Hematopoietic multipotent progenitor cell treated with erythropoietin and hydrocortisone succinate and interleukin-3 and kit ligand, for 17 days (in vitro differentiated cells): ENCODE measurements around the gene CCDC80.

Source experiments
- DNase-seq: peaks from one replicate; pipeline ENCODE4 v3.0.0-alpha.2; 2015; ENCODE audit warnings: low spot score

Gene CCDC80

DNA sequence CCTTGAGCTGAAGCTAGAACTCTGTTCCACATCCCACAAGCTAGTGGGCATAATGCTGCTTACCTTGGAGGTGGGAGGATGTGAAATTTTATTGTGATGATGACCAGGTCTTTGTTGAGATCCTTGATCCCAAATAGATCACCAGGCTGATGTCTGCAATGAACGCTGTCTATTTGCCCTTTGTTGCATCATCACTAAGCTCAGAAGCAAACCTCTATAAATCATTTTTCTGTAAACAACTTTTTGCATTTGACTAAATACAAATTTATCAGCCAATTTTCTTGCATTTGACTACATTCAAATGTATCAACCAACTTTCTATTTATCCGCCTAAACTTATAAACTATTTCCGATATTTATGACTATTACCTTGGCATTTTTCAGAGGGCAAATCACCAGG, 9.7 kb downstream of the CCDC80 start:
- no peak for DNase-seq

DNA sequence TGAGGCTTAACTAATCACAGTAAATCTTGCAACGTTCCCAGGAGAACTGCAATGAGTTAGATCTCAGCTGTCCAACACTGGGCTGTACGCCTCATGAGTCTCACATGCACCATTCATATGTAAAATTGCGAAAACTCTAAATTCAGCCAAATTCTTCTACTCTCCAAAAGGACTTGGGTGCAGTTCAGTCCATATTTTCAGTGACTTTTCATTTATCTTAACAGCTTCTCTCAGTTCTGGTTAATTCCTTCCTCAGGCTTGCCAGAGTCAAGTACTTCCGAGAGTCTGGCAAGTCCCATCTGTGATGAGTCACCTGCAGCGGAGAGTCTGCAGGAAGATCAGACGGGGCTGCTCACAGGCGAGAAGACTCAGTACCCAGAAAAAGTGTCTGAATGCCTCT, 11.5 kb downstream of the CCDC80 start:
- no peak for DNase-seq

DNA sequence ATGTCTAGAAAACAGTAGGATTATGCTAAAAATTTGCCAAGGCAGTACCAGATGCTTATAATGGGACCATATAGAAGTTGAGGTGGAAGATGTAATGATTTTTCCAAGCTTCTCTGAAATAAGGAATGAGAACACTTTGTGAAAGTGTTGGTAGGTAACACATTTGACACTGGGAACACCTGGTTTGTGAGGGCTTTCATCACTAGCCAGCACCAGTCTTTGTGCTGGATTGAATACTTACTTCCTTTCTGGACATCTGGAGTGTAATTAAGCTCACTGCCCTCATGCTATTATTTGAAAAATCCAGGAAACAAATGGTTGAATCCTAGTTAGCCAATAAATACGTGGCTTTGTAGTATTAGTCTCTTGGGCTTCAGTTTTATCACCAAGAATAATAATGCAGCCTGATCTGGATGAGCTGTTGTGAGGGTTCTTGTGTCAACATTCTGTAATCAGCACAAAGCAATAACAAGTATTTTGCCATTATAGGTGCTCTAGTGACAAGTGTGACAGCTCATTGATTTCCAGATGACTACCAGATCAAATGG, 12.9 kb downstream of the CCDC80 start:
- DNase-seq: no peak

DNA sequence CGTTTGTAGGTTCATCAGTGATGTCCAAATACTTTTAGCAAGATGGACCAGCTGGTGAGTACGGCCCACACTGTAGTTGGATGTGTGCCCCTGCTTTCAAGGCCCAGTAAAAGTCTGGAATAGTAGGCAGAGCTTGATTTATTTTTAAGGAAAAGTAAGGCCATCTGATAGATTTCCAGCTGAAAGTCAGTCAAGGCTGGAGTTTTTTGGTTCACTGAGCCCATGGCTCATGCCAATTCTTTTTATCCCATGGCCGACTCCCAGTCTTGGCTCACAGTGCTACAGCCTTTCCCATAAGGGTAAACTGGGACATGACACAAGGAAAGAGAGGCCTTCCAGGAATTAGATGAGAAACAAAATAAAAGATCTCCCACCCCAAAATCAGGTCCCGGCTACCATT, 13.5 kb downstream of the CCDC80 start:
- no peak for DNase-seq

DNA sequence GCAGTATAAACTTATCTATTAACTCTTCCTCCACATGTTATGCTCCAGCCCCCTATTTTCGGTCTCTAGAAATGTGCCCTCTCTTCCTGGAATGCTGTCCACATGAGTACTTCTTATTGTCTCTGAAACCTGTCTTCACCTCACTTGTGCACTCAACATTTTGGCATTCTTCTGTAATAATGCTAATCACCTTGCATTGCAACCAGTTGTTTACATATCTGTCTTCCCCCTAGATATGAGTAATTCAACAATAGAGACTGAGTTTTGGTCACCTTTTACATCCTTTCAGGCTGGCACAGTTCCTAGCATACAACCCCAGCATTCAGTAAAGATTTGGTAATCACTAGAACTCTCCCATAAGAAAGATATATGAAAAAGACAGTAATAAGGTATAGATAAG, 17.2 kb downstream of the CCDC80 start:
- DNase-seq: no peak

DNA sequence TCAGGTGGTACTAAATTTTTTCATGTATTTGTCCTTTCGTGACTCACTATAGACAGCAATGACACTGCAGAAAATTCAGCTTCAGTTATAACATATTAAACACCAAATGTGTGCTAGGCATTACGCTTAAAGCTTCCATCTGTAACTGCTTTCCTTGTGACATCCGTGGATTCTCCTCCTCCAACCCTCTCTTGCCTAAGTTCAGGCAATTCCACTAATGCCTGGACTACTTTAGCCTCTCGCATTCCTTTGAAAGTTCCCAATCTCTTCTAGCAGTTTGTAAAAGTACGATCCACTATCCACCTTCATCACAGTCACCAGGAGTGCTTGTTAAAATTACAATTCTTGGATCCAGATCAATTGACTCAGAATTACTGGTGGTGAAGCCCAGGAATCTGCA, 17.7 kb downstream of the CCDC80 start:
- no peak for DNase-seq

DNA sequence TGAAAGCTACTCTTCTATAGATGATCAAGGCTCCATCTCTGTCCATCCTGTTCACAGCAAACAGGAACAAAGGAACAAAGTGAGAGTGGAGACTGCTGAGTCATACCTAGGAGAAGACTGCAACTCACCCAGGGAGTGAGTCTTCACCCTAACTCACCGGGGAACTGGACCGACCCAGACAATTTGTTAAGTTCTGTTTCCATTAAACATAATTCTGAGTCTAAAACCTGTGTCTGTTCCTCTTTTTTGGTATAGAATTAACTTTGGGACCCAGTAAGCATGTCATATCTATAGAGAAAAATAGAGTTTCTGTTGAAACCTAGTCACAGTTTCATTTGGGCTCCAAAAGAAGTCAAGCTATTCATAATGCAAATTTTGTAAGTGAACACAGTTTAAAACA, 21.6 kb downstream of the CCDC80 start:
- DNase-seq: no peak

DNA sequence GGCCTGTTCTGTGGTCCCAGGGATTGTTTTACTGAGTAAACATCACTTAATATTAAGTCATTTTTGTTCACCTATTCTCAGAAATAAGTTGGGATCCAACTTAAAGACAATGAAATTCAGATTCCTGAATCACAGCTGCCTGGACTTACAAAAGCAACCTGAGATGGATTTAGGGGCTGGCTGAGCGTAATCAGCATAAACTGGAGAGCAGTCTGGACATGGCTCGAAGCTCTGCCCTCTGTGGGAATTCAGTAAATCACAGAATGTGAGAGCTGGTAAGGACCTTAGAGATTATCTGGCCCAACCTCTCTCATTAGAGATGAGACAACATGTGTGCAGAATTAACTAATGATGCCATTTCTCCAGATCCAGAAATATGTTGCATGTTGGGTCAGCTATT, 23.7 kb downstream of the CCDC80 start:
- no peak for DNase-seq

DNA sequence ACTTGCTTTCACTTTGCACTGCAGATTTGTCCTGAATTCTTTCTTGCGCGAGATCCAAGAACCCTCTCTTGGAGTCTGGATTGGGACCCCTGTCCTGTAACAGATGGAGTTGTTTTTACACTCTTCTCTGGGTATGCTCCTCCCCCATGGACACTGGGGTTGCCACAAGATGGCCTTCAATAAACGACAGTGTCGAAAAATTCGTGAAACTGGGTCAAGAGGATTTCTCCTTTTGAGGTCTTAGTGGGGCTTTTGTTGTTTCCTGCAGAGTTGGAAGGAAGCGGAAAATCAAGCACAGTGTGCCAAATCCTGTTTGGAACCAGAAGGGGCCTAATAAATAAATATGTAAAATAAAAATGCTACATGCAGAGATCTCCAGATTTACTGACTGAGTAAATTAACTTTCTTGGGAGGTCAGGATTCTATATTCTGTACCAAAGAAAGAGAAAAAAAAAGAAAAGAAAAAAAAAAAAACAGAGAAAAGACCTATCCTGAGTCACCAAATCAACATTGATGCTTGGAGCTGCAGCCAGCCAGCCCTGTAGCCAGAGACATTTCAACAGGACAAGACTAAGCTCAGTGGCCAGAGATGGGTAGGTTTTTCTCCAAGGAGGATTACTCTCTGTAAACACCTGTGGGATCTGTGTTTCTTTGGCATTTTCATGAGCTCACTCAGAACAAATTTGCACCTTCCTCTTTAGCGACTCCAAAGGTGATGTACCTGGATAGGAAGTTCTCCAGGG, 24.8 kb downstream of the CCDC80 start:
- no peak for DNase-seq

DNA sequence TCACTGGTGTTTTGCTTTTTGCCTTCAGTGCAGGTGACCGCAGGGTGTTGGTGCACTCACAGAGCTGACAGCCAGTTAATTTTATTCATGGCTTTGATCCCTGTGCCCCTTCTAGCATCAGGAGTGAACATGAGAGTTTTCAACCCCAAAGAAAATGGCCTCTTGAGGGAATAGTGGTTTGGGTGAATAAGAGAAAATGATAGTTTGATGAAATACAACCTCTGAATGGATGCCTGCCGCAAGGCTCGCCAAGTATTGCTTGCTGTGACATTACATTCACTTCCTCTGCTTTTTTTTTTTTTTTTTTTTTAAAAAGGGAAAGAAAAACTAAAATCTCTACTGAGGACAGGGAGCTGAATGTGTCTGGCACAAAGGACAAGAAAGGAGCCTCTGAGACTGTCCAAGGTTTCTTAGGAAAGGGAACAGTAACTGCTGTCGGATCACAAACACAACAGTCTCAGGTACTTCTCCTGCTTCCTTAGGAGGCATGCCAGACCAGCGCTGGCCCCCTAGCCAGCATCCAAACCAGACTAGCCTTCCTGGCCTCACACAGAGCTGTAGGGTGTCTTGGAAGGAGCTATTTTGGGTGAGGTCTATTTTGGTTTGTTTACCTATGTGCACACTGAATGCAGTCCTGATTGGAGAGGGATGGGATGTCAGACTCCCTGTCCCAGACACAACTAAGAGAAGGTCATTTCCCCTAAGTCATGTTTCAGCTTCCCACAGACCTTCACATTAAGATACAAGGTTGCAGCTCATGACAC, 29.0 kb downstream of the CCDC80 start:
- no peak for DNase-seq

DNA sequence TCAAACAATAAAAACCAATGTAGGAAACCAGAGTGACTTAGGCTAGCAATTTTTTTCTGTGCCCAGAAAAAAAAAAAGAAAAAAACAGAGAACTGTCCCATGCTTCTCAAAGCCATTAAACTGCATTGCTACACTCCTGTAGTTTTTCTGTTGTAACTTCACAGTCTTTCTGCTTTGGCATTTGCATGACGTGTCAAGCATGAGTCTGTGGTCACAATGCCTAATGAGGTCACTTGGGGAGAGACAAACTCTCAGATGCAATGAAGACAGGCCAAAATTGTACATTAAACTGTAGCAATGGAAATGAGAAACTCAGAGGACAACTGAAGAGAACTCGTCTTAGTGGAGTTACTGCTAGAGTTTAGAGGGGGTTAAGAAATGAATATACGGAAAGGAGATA, 30.8 kb downstream of the CCDC80 start:
- DNase-seq: no peak

DNA sequence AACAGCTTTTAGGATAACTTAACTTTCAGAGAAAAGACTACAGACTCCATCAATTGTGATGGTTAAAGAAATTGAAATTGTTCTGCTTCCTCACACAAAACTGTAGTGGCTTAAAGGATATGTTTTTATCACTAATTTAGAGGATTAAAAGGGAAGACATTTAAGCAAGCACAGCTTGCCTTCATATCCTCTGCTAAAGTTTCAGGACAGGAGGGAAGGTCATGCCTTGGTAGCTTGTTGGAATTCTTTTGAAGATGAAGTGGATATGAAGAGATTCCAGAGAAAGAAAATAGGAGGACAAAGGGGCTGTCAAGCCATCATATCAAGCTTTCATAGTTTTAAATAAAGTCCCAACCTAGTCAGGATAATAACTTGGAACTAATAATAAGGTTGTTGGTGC, 33.1 kb downstream of the CCDC80 start:
- no peak for DNase-seq

DNA sequence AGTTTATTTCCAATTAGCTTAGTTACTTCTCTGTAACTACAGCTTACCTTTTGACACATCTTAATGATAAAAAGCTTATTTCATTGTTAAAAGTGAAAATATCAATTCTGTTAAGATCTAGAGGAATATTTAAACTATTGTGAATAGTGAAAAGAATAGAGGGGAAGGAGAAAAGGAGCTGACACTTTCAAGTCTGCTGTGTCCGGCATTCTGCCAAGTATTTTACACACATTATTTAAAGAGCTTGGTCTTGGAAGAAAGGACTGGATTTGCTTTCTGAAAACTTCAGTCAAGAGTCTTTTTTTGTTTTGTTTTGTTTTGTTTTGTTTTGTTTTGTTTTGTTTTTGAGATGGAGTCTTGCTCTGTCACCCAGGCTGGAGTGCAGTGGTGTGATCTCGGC, 34.8 kb downstream of the CCDC80 start:
- DNase-seq: no peak

DNA sequence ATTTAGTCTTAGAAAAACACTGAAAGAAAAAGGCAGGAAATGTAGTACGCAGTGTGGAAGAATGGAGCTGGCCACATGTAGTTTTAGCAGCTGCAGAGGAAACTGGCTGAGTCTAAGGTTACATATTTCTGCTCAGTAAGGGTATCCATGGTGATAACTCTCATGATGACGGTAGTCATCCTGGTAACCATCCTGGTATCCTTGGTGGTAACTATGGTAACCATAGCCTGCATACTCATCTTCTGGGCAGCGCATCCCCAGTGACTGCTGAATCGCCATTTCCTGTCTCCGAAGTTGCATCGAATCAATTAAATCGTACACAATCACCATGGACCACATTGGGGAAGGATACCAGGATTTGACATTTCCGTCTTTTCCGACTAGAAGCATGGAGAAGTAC, 35.7 kb downstream of the CCDC80 start:
- DNase-seq: no peak

DNA sequence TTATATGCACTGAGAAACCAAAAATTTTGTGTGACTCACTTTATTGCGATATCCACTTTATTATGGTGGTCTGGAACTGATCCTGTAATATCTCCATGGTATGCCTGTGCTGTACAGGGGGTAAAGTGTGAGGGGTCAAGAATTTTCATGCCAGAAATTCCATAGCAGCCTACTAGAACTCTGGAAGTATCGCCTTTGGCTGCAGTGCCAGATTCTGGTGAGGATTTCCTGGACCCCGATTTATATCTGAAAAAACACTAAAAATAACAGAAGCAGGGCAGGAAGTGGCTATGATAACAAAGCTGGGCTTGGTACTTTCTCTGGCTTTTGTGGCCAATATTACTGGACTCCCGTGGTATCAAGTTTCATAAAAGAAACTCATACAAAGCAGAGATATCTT, 36.4 kb downstream of the CCDC80 start:
- DNase-seq: no peak

DNA sequence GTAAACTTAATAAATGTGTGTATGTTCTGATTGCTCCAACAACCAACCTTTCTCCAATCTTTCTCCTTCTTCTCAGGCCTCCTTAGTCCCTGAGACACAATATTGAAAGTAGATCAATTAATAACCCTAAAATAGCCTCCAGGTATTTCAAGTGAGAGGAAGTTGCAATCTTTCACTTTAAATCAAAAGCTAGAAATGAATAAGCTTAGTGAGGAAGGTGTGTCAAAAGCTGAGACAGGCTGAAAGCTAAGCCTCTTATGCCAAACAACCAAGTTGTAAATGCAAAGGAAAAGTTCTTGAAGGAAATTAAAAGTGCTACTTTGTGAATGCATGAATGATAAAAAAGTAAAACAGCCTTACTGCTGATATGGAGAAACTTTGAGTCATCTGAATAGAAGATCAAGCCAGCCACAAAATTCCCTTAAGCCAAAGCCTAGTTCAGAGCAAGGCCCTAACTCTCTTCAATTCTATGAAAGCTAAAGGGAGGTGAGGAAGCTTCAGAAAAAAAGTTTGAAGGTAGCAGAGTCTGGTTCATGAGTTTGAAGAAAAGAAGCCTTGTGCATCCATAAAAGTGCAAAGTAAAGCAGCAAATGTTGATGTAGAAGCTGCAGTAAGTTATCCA, 38.6 kb downstream of the CCDC80 start:
- no peak for DNase-seq

DNA sequence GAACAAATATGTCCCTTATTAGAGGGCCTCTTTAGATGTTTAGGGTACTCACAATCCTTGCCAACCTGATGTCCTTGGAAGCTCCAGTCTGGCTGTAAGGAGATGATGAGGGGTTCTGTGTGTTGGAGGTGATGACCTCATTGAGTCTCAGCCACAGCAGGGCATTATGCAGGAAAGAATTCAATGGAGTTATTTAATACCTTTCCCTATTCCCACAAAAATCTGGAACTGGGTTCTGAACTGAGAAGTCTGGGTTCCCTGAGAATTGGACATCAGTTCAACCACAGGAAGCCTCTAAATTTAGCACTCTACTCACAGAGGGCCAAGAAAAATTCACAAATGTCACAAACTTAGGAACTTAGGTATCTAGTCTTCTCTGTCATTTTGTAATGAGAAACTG, 42.2 kb downstream of the CCDC80 start:
- DNase-seq: no peak

DNA sequence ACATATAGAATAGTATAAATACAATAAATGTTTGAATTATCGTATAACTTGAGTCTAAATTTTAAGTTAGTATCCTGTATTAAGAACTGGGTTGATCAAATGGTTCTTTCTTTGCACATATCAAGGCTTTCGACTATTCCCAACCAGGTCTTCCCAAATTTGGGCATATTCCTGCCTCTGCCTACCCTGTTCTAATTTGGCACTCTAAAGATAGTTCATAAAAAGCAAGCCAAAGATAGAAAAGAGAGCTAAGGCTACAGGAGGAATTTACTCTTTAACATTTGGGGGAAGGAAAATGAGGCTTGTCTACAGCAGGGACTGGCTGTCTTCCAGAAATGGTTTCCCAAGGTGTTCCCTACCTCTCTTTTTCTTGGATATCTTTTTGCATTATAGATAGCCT, 43.0 kb downstream of the CCDC80 start:
- no peak for DNase-seq

DNA sequence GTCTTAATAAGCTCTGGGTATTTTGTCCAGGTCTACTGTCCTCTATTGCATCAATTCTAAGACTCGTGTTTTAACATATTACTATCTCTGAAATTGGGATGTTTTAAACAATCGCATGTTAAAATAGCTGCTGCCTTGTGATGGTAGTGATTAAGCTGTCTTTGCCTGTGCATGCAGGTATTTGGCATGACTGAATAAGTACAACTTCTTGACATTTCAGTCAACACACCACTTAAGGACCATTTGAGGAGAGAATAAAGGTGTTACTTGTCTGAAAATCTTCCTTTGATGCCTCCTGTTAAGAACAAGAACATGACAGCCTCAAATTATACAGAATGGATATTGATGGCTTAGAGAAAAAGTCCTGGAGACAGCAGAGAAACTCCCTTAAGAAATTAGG, 46.1 kb downstream of the CCDC80 start:
- DNase-seq: no peak

DNA sequence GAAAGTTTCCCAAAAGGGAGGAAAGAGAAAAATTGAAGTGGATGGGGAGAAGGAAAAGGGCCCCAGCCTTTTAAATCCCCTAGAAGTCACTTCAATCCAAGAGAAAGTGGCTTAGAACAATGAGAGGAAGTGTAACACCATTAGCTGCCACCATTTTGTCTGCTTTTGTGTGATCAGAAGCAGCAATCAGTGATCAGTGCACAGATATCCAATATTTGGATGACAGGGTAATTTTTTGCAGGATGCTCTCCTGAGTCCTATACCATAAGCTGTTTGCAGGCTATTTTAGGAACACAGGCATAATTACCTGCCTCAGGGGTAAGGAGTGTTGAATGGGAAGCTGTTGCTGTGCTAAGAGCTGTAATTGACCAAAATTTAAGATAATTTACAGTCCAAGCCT, 47.7 kb downstream of the CCDC80 start:
- DNase-seq: no peak

DNA sequence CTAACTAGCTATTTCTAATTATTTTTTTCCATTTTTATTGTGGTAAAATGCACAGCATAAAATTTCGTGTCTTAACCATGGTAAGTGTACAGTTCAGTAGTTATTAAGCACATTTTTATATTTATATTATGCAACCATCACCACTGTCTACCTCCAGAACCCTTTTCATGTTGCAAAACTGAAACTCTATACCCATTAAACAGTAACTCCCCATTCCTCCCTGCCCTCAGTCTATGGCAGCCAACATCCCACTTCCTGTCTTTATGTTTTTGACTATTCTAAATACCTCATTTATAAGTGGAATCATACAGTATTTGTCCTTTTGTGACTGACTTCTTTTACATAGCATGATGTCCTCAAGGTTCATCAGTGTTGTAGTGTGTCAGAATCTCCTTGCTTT, 53.6 kb downstream of the CCDC80 start:
- DNase-seq: no peak

DNA sequence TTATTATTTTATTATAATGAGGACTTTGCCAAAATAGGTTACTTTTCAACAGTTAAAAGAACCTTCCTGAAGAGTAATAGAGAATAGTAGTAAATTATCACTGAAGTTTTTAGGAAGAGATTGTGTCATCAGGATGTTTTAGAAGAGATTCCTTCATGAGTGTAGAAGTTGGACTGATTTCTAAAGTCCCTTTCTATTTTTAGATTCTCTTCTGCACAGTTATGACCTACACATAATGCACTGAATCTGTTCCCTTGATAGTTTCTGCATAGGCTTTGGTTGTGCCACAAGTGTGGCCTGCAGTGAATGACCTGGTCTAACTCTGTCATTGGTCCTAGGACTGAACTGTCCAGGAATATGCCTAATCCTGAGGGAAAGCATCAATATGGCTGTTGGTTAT, 55.2 kb downstream of the CCDC80 start:
- DNase-seq: no peak

DNA sequence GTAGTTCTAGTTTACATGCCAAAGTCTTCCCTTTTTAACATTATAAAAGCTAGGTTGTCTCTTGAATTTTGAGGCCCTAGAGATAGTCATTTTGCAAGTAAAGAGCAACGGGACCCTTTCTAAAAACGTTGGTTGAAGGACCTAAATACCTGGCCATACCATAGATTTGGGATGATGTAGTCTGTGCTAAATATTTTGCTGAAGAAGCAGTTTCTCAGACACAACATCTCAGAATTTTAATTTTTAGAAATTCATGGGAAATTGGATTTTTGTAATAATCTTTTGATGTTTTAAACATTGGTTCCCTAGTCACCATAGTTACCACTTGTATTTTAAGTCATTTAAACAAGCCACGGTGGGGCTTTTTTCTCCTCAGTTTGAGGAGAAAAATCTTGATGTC, 57.8 kb downstream of the CCDC80 start:
- no peak for DNase-seq
